H9 (cell line): Measurements from ENCODE around the gene GCSAML. TPM values are rescaled to one million over a fixed set of nuclear protein-coding genes. Genes with fewer than 3 reads are reported as not detected.

Experiments used
- DNase-seq: peaks from one replicate; pipeline ENCODE4 v3.0.0-alpha.2; 2017
- H2AFZ ChIP-seq: one replicate; pipeline ENCODE4 v1.6.1; 2013; ENCODE audit warnings: mild to moderate bottlenecking, low read length, control low read depth, moderate library complexity
- H2AK5ac ChIP-seq: 2 replicates; pipeline ENCODE4 v1.6.1; 2013; ENCODE audit warnings: low read length, control low read depth, mixed read lengths; ENCODE audit not compliant: insufficient read length
- H2BK120ac ChIP-seq: one replicate; pipeline ENCODE4 v1.6.1; 2013; ENCODE audit warnings: low read depth, mild to moderate bottlenecking, low read length, control low read depth, inconsistent platforms; ENCODE audit not compliant: poor library complexity, severe bottlenecking
- H2BK12ac ChIP-seq: 2 replicates; pipeline ENCODE4 v1.6.1; 2013; ENCODE audit warnings: low read length, control low read depth, mixed read lengths, low read depth; ENCODE audit not compliant: insufficient read length
- H2BK15ac ChIP-seq: 2 replicates; pipeline ENCODE4 v1.6.1; 2013; ENCODE audit warnings: low read depth, low read length, control low read depth
- H2BK20ac ChIP-seq: one replicate; pipeline ENCODE4 v1.6.1; 2013; ENCODE audit warnings: low read depth, mild to moderate bottlenecking, low read length, control low read depth, inconsistent platforms; ENCODE audit not compliant: poor library complexity, severe bottlenecking
- H2BK5ac ChIP-seq: 2 replicates; pipeline ENCODE4 v1.6.1; 2013; ENCODE audit warnings: low read length, control low read depth, mixed read lengths; ENCODE audit not compliant: insufficient read length
- H3K14ac ChIP-seq: 2 replicates; pipeline ENCODE4 v1.6.1; 2013; ENCODE audit warnings: low read length, control low read depth; ENCODE audit not compliant: insufficient read depth
- H3K18ac ChIP-seq: 2 replicates; pipeline ENCODE4 v1.6.1; 2013; ENCODE audit warnings: low read depth, mild to moderate bottlenecking, mixed read lengths, low read length, control low read depth; ENCODE audit not compliant: insufficient read length
- H3K23ac ChIP-seq: 2 replicates; pipeline ENCODE4 v1.6.1; 2013; ENCODE audit warnings: low read length, control low read depth, mixed read lengths, low read depth; ENCODE audit not compliant: insufficient read length
- H3K23me2 ChIP-seq: 2 replicates; pipeline ENCODE4 v1.6.1; 2013; ENCODE audit warnings: low read depth, mild to moderate bottlenecking, mixed read lengths, low read length, control low read depth; ENCODE audit not compliant: insufficient read length, poor library complexity, severe bottlenecking
- H3K27ac ChIP-seq: 2 replicates; pipeline ENCODE4 v1.5.1; 2013; ENCODE audit warnings: low read length, control low read depth, mixed read lengths, low read depth; ENCODE audit not compliant: insufficient read length
- H3K27me3 ChIP-seq: 2 replicates; pipeline ENCODE4 v1.6.1; 2013; ENCODE audit warnings: low read length, control low read depth, inconsistent platforms; ENCODE audit not compliant: insufficient read depth
- H3K4ac ChIP-seq: 2 replicates; pipeline ENCODE4 v1.6.1; 2013; ENCODE audit warnings: low read depth, mild to moderate bottlenecking, control low read depth, inconsistent platforms, low read length, moderate library complexity
- H3K4me1 ChIP-seq: 2 replicates; pipeline ENCODE4 v1.6.1; 2013; ENCODE audit warnings: low read length, control low read depth, inconsistent platforms; ENCODE audit not compliant: insufficient read depth
- H3K4me2 ChIP-seq: 2 replicates; pipeline ENCODE4 v1.6.1; 2013; ENCODE audit warnings: low read length, control low read depth, mixed read lengths; ENCODE audit not compliant: insufficient read length, insufficient read depth
- H3K56ac ChIP-seq: 2 replicates; pipeline ENCODE4 v1.6.1; 2013; ENCODE audit warnings: low read depth, mild to moderate bottlenecking, mixed read lengths, low read length, control low read depth; ENCODE audit not compliant: insufficient read length
- H3K79me1 ChIP-seq: 2 replicates; pipeline ENCODE4 v1.6.1; 2013; ENCODE audit warnings: low read depth, mild to moderate bottlenecking, moderate library complexity, low read length, control low read depth, inconsistent platforms; ENCODE audit not compliant: insufficient read depth, poor library complexity, severe bottlenecking
- H3K79me2 ChIP-seq: 2 replicates; pipeline ENCODE4 v1.6.1; 2013; ENCODE audit warnings: low read length, control low read depth, inconsistent platforms; ENCODE audit not compliant: insufficient read depth
- H3K9ac ChIP-seq: 2 replicates; pipeline ENCODE4 v1.6.1; 2013; ENCODE audit warnings: low read length, control low read depth, mixed read lengths; ENCODE audit not compliant: insufficient read length; ENCODE audit errors: extremely low read depth
- H3K9me3 ChIP-seq: one replicate; pipeline ENCODE4 v1.6.1; 2013; ENCODE audit warnings: low read depth, low read length, inconsistent platforms; ENCODE audit not compliant: control insufficient read depth
- H3T11ph ChIP-seq: one replicate; pipeline ENCODE4 v1.6.1; 2013; ENCODE audit warnings: mild to moderate bottlenecking, low read length, control low read depth, inconsistent platforms
- H4K20me1 ChIP-seq: one replicate; pipeline ENCODE4 v1.6.1; 2013; ENCODE audit not compliant: control insufficient read depth, insufficient read length, insufficient read depth
- H4K5ac ChIP-seq: 2 replicates; pipeline ENCODE4 v1.6.1; 2013; ENCODE audit warnings: low read depth, mild to moderate bottlenecking, mixed read lengths, low read length, control low read depth; ENCODE audit not compliant: insufficient read length
- H4K8ac ChIP-seq: replicated peaks from 2 replicates; pipeline ENCODE4 v1.6.1; 2013; ENCODE audit warnings: low read length, control low read depth, mixed read lengths, low read depth; ENCODE audit not compliant: insufficient read length
- H4K91ac ChIP-seq: 2 replicates; pipeline ENCODE4 v1.6.1; 2013; ENCODE audit warnings: low read depth, mild to moderate bottlenecking, moderate library complexity, mixed read lengths, low read length, control low read depth; ENCODE audit not compliant: insufficient read length
- H3K27ac Mint-ChIP-seq, 3 experiments: 2 replicates in 2 of 3; 3 replicates in 1 of 3; pipeline ENCODE4 v1.8.0; 2020 to 2021; ENCODE audit warnings: mixed read lengths in 3 of 3, mild to moderate bottlenecking in 1 of 3, moderate library complexity in 1 of 3
- H3K27me3 Mint-ChIP-seq: 2 replicates; pipeline ENCODE4 v1.8.0; 2021; ENCODE audit warnings: low read depth, mild to moderate bottlenecking, moderate library complexity, mixed read lengths
- H3K36me3 Mint-ChIP-seq, 3 experiments: 2 replicates in 2 of 3; 3 replicates in 1 of 3; pipeline ENCODE4 v1.8.0; 2020 to 2021; ENCODE audit warnings: low read depth in 3 of 3, mixed read lengths in 3 of 3; ENCODE audit not compliant: insufficient read depth in 1 of 3
- H3K4me1 Mint-ChIP-seq, 2 experiments: 2 replicates each; pipeline ENCODE4 v1.8.0; 2020; ENCODE audit warnings: mixed read lengths in 2 of 2
- H3K4me3 Mint-ChIP-seq, 2 experiments: 2 replicates in 1 of 2; 3 replicates in 1 of 2; pipeline ENCODE4 v1.8.0; 2020 to 2021; ENCODE audit warnings: mild to moderate bottlenecking in 2 of 2, mixed read lengths in 2 of 2, moderate library complexity in 1 of 2
- H3K9me3 Mint-ChIP-seq, 2 experiments: 2 replicates in 1 of 2; 3 replicates in 1 of 2; pipeline ENCODE4 v1.8.0; 2020; ENCODE audit warnings: mild to moderate bottlenecking in 2 of 2, mixed read lengths in 2 of 2, moderate library complexity in 1 of 2
- WGBS: extraction: QIAGEN DNeasy Blood & Tissue Kit; methylation state at CpG from one replicate; pipeline ENCODE4 v1.1.7; 2013; ENCODE audit warnings: missing lambda C conversion rate, low lambda C conversion rate, mixed read lengths; ENCODE audit not compliant: insufficient read length; ENCODE audit errors: extremely low coverage; 5-methylcytosine and 5-hydroxymethylcytosine counted together
- total RNA-seq: library from RNA; stranded (reverse); gene quantifications from 2 replicates; pipeline ENCODE4 v1.2.1, GENCODE V29; 2021
- TF ChIP-seq, protein P1 (sequence below): fragments of 200-600 bp; sonication (generic); conservative IDR thresholded peaks from 3 replicates; pipeline ENCODE4 v1.8.0; 2021; ENCODE audit warnings: antibody characterized with exemption, mild to moderate bottlenecking

Gene GCSAML
- total RNA-seq, 1 experiment from 2014 or later = not detected

DNA sequence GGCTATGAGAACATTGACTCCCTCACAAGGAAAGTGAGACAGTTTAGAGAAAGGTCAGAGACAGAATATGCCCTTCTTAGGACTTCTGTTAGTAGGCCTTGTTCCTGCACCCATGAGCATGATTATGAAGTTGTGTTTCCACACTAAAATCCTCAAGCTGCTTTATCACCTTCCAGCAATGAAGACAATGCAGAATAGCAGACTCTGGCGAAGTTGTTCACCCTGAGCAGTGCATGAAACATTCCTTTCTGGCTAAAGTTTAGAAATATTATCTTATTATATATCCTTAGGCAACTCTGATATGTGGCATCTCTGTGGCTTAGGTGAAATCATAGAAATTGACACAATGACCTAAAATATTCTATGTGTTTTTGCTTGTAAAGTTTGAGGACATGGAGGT is 25.3 kb downstream of the GCSAML start:
- Histone ChIP-seq H3K9ac (no peak overlapping the region), H3K56ac (no peak overlapping the region), H2BK20ac (no peak overlapping the region), H4K5ac (no peak overlapping the region), H3K23me2 (no peaks in the 10 kb centered on the region), H3K4me2 (no peak overlapping the region), H2AFZ (no peak overlapping the region), H3K14ac (no peak overlapping the region), H3T11ph (no peak overlapping the region), H3K27ac (no peak overlapping the region), H2AK5ac (no peak overlapping the region), H3K79me2 (no peaks in the 10 kb centered on the region), H3K9me3 (no peaks in the 10 kb centered on the region), H3K27me3 (no peaks in the 10 kb centered on the region), H3K4me1 (no peaks in the 10 kb centered on the region; the same call in 1 of the 2 replicates), H2BK12ac (no peak overlapping the region), H4K91ac (no peak overlapping the region), H3K18ac (no peak overlapping the region), H3K4ac (no peak overlapping the region), H3K79me1 (no peaks in the 10 kb centered on the region), H2BK120ac (no peak overlapping the region), H2BK15ac (no peak overlapping the region), H4K8ac (no peak overlapping the region), H3K23ac (no peak overlapping the region), H2BK5ac (no peak overlapping the region), H4K20me1 (no peaks in the 10 kb centered on the region)
- H3K4me1 Mint-ChIP-seq = peaks cover 0 to 3% of the 10 kb centered on the region in 2 experiments; a peak in 2 of 4 replicates
- no peak for DNase-seq
- no peak overlapping the region for H3K4me3 Mint-ChIP-seq
- TF ChIP-seq, protein P1, sequence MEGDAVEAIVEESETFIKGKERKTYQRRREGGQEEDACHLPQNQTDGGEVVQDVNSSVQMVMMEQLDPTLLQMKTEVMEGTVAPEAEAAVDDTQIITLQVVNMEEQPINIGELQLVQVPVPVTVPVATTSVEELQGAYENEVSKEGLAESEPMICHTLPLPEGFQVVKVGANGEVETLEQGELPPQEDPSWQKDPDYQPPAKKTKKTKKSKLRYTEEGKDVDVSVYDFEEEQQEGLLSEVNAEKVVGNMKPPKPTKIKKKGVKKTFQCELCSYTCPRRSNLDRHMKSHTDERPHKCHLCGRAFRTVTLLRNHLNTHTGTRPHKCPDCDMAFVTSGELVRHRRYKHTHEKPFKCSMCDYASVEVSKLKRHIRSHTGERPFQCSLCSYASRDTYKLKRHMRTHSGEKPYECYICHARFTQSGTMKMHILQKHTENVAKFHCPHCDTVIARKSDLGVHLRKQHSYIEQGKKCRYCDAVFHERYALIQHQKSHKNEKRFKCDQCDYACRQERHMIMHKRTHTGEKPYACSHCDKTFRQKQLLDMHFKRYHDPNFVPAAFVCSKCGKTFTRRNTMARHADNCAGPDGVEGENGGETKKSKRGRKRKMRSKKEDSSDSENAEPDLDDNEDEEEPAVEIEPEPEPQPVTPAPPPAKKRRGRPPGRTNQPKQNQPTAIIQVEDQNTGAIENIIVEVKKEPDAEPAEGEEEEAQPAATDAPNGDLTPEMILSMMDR = no peak
- H3K36me3 Mint-ChIP-seq = no peaks in the 10 kb centered on the region; a peak in 1 of 7 replicates
- WGBS = no CpG with 5 or more reads among the region's 1 CpG
- H3K27me3 Mint-ChIP-seq = no peaks in the 10 kb centered on the region; the same call in 1 of the 2 replicates
- H3K27ac Mint-ChIP-seq = no peak overlapping the region
- H3K9me3 Mint-ChIP-seq = peaks cover 8 to 9% of the 10 kb centered on the region in 2 experiments; a peak in 4 of 5 replicates
